CD4-positive, CD25-positive, alpha-beta regulatory T cell (primary cell): ENCODE data around the gene TBC1D10A. TPM values are rescaled to one million over a fixed set of nuclear protein-coding genes. Genes with fewer than 3 reads are reported as not detected.
A peak's percentile ranks its signal among the peaks of the same experiment; 100 is the strongest.

Experiments used
- ATAC-seq, 2 donors: fragments of 150-1000 bp; cut with Tn5 transposase; one replicate each; pipeline ENCODE4 v1.10.0; 2021; ENCODE audit warnings: low read depth in 2 of 2, moderate number of reproducible peaks in 2 of 2, moderate library complexity in 1 of 2
- DNase-seq, 3 donors: peaks; one replicate each; pipeline versions ENCODE4 v3.0.0 to v3.0.0-alpha.2; 2012 to 2022; ENCODE audit warnings: mixed read lengths in 1 of 3
- H3K27ac ChIP-seq: one replicate; pipeline ENCODE4 v1.7.0; 2013; ENCODE audit warnings: mild to moderate bottlenecking, low read length; ENCODE audit not compliant: insufficient read depth, poor library complexity, severe bottlenecking
- H3K27me3 ChIP-seq: one replicate; pipeline ENCODE4 v1.7.0; 2013; ENCODE audit warnings: low read length; ENCODE audit not compliant: control insufficient read depth, insufficient read depth
- H3K36me3 ChIP-seq: one replicate; pipeline ENCODE4 v1.7.0; 2013; ENCODE audit warnings: mild to moderate bottlenecking, low read length, moderate library complexity; ENCODE audit not compliant: control insufficient read depth, insufficient read depth
- H3K4me1 ChIP-seq: 2 replicates; pipeline ENCODE4 v1.7.0; 2013; ENCODE audit warnings: mild to moderate bottlenecking, low read length; ENCODE audit not compliant: insufficient read depth, control insufficient read depth, poor library complexity, severe bottlenecking
- H3K4me3 ChIP-seq: one replicate; pipeline ENCODE4 v1.7.0; 2013; ENCODE audit warnings: low read depth, mild to moderate bottlenecking, low read length, moderate library complexity
- H3K9me3 ChIP-seq, 2 experiments: 1 replicate in 1 of 2; 2 replicates in 1 of 2; pipeline ENCODE4 v1.7.0; 2013; ENCODE audit warnings: low read length in 2 of 2, mild to moderate bottlenecking in 1 of 2, moderate library complexity in 1 of 2; ENCODE audit not compliant: control insufficient read depth in 2 of 2
- H3K27ac Mint-ChIP-seq, 3 donors: one replicate each; pipeline ENCODE4 v1.8.0; 2020 to 2022; ENCODE audit warnings: mild to moderate bottlenecking in 3 of 3, mixed read lengths in 3 of 3, moderate library complexity in 2 of 3
- H3K27me3 Mint-ChIP-seq: one replicate; pipeline ENCODE4 v1.8.0; 2022; ENCODE audit warnings: mild to moderate bottlenecking, mixed read lengths
- H3K36me3 Mint-ChIP-seq: one replicate; pipeline ENCODE4 v1.8.0; 2020; ENCODE audit warnings: mixed read lengths
- H3K4me1 Mint-ChIP-seq, 4 donors: one replicate each; pipeline ENCODE4 v1.8.0; 2020 to 2022; ENCODE audit warnings: mixed read lengths in 4 of 4, mild to moderate bottlenecking in 1 of 4
- H3K4me3 Mint-ChIP-seq, 4 donors: one replicate each; pipeline ENCODE4 v1.8.0; 2020 to 2022; ENCODE audit warnings: mild to moderate bottlenecking in 4 of 4, mixed read lengths in 4 of 4, moderate library complexity in 3 of 4
- H3K9me3 Mint-ChIP-seq, 7 donors: one replicate each; pipeline ENCODE4 v1.8.0; 2020 to 2022; ENCODE audit warnings: mixed read lengths in 7 of 7, mild to moderate bottlenecking in 3 of 7, moderate library complexity in 2 of 7
- polyA plus RNA-seq, 4 donors: library from polyadenylated mRNA; unstranded; fragments of 300-500 nt; fragmentation: Illumina TruSeq; gene quantifications; one replicate each; pipeline ENCODE4 v1.2.3, GENCODE V29; 2021
- total RNA-seq: library from RNA; stranded (reverse); gene quantifications from one replicate; pipeline ENCODE4 v1.2.3, GENCODE V29; 2022

The TBC1D10A gene
- total and polyA plus RNA-seq, 5 donors from 2014 or later = 44.2 to 67.5 (median 47.8) TPM

- H3K4me3 Mint-ChIP-seq = peak overlapping the region in 2 of 4 donors; percentile 30 to 85
- H3K4me3 ChIP-seq = no peak overlapping the region
- no peaks in the 10 kb centered on the region for H3K27me3 ChIP-seq
- peaks cover 12% of the 10 kb centered on the region for H3K27me3 Mint-ChIP-seq
- ATAC-seq = no peak
- no peaks in the 10 kb centered on the region for H3K9me3 ChIP-seq
- H3K4me1 ChIP-seq = peaks cover 25% of the 10 kb centered on the region
- peak overlapping the region in 1 of 3 donors; percentile 51 for H3K27ac Mint-ChIP-seq
- H3K36me3 Mint-ChIP-seq = no peaks in the 10 kb centered on the region
- H3K36me3 ChIP-seq = no peaks in the 10 kb centered on the region
- peaks cover 0 to 37% (median 23%) of the 10 kb centered on the region in 4 donors for H3K4me1 Mint-ChIP-seq
- no peak overlapping the region for H3K27ac ChIP-seq
- no peak for DNase-seq
- no peaks in the 10 kb centered on the region for H3K9me3 Mint-ChIP-seq
Observed at GRCh38 chr22:30243661-30244060, 83.1 kb downstream of the TBC1D10A start.

Other genes starting within 250 kb of the TBC1D10A start
- gene HORMAD2, start 246.5 kb downstream of the TBC1D10A start, total RNA-seq = not detected
- not detected for gene HORMAD2, start 246.5 kb downstream of the TBC1D10A start, polyA plus RNA-seq
- gene LIF, start 80.2 kb downstream of the TBC1D10A start, total RNA-seq = 0.96 TPM
- gene LIF, start 80.2 kb downstream of the TBC1D10A start, polyA plus RNA-seq = not detected
- gene OSM, start 60.1 kb downstream of the TBC1D10A start, total RNA-seq = 24.0 TPM
- 1 to 10 TPM; 2.4 to 7.0 (median 4.8) TPM for gene OSM, start 60.1 kb downstream of the TBC1D10A start, polyA plus RNA-seq
- gene CASTOR1, start 37.4 kb downstream of the TBC1D10A start, total RNA-seq = 18.7 TPM
- gene CASTOR1, start 37.4 kb downstream of the TBC1D10A start, polyA plus RNA-seq = 10 to 100 TPM; 10.9 to 16.4 (median 12.1) TPM
- gene SF3A1, start 30.0 kb upstream of the TBC1D10A start, total RNA-seq = 389 TPM
- gene SF3A1, start 30.0 kb upstream of the TBC1D10A start, polyA plus RNA-seq = 10 to 100 TPM; 66.6 to 78.6 (median 75.1) TPM
- gene CCDC157, start 30.1 kb upstream of the TBC1D10A start, total RNA-seq = 7.1 TPM
- gene CCDC157, start 30.1 kb upstream of the TBC1D10A start, polyA plus RNA-seq = 1 to 10 TPM; 1.3 to 2.4 (median 1.9) TPM
- 13.1 TPM for gene RNF215, start 60.5 kb upstream of the TBC1D10A start, total RNA-seq
- under 1 TPM; 0.23 to 0.50 (median 0.42) TPM for gene RNF215, start 60.5 kb upstream of the TBC1D10A start, polyA plus RNA-seq
- 69.0 TPM for gene SEC14L2, start 70.1 kb upstream of the TBC1D10A start, total RNA-seq
- gene SEC14L2, start 70.1 kb upstream of the TBC1D10A start, polyA plus RNA-seq = 1 to 10 TPM; 3.1 to 5.8 (median 3.7) TPM
- gene MTFP1, start 98.8 kb upstream of the TBC1D10A start, total RNA-seq = 111 TPM
- gene MTFP1, start 98.8 kb upstream of the TBC1D10A start, polyA plus RNA-seq = 10 to 100 TPM; 38.3 to 48.9 (median 43.8) TPM
- gene SEC14L3, start 145.1 kb upstream of the TBC1D10A start, total RNA-seq = not detected
- gene SEC14L3, start 145.1 kb upstream of the TBC1D10A start, polyA plus RNA-seq = not detected
- gene SEC14L4, start 178.8 kb upstream of the TBC1D10A start, total RNA-seq = not detected
- not detected for gene SEC14L4, start 178.8 kb upstream of the TBC1D10A start, polyA plus RNA-seq
- not detected for gene SEC14L6, start 219.8 kb upstream of the TBC1D10A start, total RNA-seq
- under 1 TPM in 1 of 4 donors, not detected in 3; 0.09 TPM for gene SEC14L6, start 219.8 kb upstream of the TBC1D10A start, polyA plus RNA-seq
- 0.44 TPM for gene GAL3ST1, start 247.7 kb upstream of the TBC1D10A start, total RNA-seq
- under 1 TPM in 1 of 4 donors, not detected in 3; 0.49 TPM for gene GAL3ST1, start 247.7 kb upstream of the TBC1D10A start, polyA plus RNA-seq